Measurements from ENCODE around the gene FAM50B. TPM values are rescaled to one million over a fixed set of nuclear protein-coding genes. Genes with fewer than 3 reads are reported as not detected.

FAM50B gene
- total and polyA plus RNA-seq, 2 experiments from 2014 or later: 4.4 to 4.8 TPM

DNA sequence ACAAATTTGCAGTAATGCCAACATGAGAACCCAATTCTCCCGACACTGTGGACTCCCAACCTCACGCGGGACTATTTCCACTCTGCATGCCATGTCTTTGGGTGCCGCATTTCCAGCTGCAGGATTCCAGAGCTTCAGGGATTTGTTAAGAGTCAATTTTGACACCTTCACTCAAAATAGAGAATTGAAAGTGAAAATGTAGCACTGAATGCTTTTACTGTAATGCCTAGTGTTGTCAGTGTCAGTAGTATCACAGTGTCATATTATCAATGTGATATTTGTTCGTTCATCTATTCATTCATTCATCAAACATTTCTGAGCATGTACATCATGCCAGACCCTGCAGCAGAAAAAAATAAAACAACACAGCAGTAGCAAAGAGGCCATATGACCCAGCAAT is 13.4 kb upstream of the FAM50B start (continued):
- TF ChIP-seq, protein P1, sequence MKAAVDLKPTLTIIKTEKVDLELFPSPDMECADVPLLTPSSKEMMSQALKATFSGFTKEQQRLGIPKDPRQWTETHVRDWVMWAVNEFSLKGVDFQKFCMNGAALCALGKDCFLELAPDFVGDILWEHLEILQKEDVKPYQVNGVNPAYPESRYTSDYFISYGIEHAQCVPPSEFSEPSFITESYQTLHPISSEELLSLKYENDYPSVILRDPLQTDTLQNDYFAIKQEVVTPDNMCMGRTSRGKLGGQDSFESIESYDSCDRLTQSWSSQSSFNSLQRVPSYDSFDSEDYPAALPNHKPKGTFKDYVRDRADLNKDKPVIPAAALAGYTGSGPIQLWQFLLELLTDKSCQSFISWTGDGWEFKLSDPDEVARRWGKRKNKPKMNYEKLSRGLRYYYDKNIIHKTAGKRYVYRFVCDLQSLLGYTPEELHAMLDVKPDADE (IDR thresholded peaks at IDR 0.05): no peak
- TF ChIP-seq POLR2AphosphoS5 (IDR thresholded peaks at IDR 0.05; ENCODE audit: low read depth): no peak
- TF ChIP-seq, protein P2, sequence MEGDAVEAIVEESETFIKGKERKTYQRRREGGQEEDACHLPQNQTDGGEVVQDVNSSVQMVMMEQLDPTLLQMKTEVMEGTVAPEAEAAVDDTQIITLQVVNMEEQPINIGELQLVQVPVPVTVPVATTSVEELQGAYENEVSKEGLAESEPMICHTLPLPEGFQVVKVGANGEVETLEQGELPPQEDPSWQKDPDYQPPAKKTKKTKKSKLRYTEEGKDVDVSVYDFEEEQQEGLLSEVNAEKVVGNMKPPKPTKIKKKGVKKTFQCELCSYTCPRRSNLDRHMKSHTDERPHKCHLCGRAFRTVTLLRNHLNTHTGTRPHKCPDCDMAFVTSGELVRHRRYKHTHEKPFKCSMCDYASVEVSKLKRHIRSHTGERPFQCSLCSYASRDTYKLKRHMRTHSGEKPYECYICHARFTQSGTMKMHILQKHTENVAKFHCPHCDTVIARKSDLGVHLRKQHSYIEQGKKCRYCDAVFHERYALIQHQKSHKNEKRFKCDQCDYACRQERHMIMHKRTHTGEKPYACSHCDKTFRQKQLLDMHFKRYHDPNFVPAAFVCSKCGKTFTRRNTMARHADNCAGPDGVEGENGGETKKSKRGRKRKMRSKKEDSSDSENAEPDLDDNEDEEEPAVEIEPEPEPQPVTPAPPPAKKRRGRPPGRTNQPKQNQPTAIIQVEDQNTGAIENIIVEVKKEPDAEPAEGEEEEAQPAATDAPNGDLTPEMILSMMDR (conservative IDR thresholded peaks at IDR 0.05; ENCODE audit: low read depth in 2 of 2): no peak
- no peak for TF ChIP-seq NANOG (IDR thresholded peaks at IDR 0.05; ENCODE audit: borderline replicate concordance)

DNA sequence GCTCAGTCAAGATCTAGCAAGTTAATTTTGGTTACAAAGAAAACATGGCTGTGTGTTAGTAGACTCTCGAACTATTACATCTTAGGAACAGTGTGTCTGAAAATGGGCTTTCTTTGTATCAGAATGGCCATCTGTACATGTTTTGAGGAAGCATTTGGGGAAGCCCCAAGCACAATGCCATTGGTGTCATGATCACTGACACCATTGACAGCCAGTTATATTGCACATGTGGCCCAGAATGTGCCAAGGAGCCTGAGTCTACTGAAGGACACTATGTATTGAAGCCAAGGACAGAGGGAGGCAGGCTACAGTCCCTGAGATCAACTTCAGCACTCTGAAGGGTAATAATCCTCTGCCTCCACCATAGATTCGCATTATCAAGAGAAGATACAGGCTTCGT is 12.6 kb upstream of the FAM50B start:
- no peak for DNase-seq (ENCODE audit: low spot score)
- H3K9me2 ChIP-seq (ENCODE audit: insufficient read depth): no peaks in the 10 kb centered on the region
- H3K27me3 ChIP-seq (ENCODE audit: insufficient read depth): no peaks in the 10 kb centered on the region
- no peak for ATAC-seq
- H3K27ac Mint-ChIP-seq: no peak overlapping the region
- no peaks in the 10 kb centered on the region for H4K20me1 ChIP-seq (replicated peaks; ENCODE audit: insufficient read depth)
- no peaks in the 10 kb centered on the region for H3K79me2 ChIP-seq (replicated peaks; ENCODE audit: insufficient read depth)
- no peak overlapping the region for H3K4me3 ChIP-seq
- no peaks in the 10 kb centered on the region for H3K9me3 Mint-ChIP-seq
- no peak for TF ChIP-seq POLR2AphosphoS5 (IDR thresholded peaks at IDR 0.05; ENCODE audit: low read depth)
- TF ChIP-seq, protein P2 (conservative IDR thresholded peaks at IDR 0.05; ENCODE audit: low read depth in 2 of 2): no peak
- TF ChIP-seq EZH2 (IDR thresholded peaks at IDR 0.05; ENCODE audit: low read depth, unreplicated experiment): no peak
- no peak for TF ChIP-seq EZH2phosphoT487 (IDR thresholded peaks at IDR 0.05; ENCODE audit: unreplicated experiment)
- no peak for TF ChIP-seq ZNF114 (CRISPR knock-in tag; IDR thresholded peaks at IDR 0.05)
- no peak for TF ChIP-seq CREB1 (CRISPR knock-in tag; IDR thresholded peaks at IDR 0.05; ENCODE audit: low read depth)
- no peak for TF ChIP-seq NANOG (IDR thresholded peaks at IDR 0.05; ENCODE audit: borderline replicate concordance)
- TF ChIP-seq JUNB (IDR thresholded peaks at IDR 0.05; ENCODE audit: unreplicated experiment): no peak
- no peak overlapping the region for H2AFZ ChIP-seq
- H3K36me3 ChIP-seq (ENCODE audit: insufficient read depth): no peaks in the 10 kb centered on the region
- no peak overlapping the region for H3K27ac ChIP-seq (ENCODE audit: low read depth)
- H3F3A ChIP-seq (replicated peaks; ENCODE audit: low read depth): no peaks in the 10 kb centered on the region
- H3K36me3 Mint-ChIP-seq (ENCODE audit: low read depth): no peaks in the 10 kb centered on the region
- H3K4me3 Mint-ChIP-seq: no peak overlapping the region
- H3K4me1 ChIP-seq (ENCODE audit: insufficient read depth): no peaks in the 10 kb centered on the region
- no peaks in the 10 kb centered on the region for H3K27me3 Mint-ChIP-seq (ENCODE audit: insufficient read depth, low read depth, poor library complexity)
- no peak overlapping the region for H3K4me2 ChIP-seq
- H3K4me1 Mint-ChIP-seq: peaks cover 3% of the 10 kb centered on the region; the same call in 1 of the 3 replicates

Measured in GM23338 (cell line).